Hepatocyte (in vitro differentiated cells): Measurements from ENCODE around the gene TDRKH.

Experiments used
- EZH2 ChIP-seq: fragments of 200-600 bp; sonication (generic); IDR thresholded peaks from 2 replicates; pipeline ENCODE4 v1.6.1; 2016; ENCODE audit warnings: antibody characterized with exemption, mild to moderate bottlenecking, borderline replicate concordance
- TF ChIP-seq, protein P1 (sequence below): fragments of 200-600 bp; sonication (generic); IDR thresholded peaks from 2 replicates; pipeline ENCODE4 v1.5.1; 2016; ENCODE audit warnings: antibody characterized with exemption, mild to moderate bottlenecking; ENCODE audit not compliant: poor library complexity

- TF ChIP-seq, protein P1, sequence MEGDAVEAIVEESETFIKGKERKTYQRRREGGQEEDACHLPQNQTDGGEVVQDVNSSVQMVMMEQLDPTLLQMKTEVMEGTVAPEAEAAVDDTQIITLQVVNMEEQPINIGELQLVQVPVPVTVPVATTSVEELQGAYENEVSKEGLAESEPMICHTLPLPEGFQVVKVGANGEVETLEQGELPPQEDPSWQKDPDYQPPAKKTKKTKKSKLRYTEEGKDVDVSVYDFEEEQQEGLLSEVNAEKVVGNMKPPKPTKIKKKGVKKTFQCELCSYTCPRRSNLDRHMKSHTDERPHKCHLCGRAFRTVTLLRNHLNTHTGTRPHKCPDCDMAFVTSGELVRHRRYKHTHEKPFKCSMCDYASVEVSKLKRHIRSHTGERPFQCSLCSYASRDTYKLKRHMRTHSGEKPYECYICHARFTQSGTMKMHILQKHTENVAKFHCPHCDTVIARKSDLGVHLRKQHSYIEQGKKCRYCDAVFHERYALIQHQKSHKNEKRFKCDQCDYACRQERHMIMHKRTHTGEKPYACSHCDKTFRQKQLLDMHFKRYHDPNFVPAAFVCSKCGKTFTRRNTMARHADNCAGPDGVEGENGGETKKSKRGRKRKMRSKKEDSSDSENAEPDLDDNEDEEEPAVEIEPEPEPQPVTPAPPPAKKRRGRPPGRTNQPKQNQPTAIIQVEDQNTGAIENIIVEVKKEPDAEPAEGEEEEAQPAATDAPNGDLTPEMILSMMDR: no peak
- no peak for TF ChIP-seq EZH2
These were observed 43.0 kb upstream of the TDRKH start for GRCh38 chr1:151833172-151833900.
